Loucy (cell line): ENCODE data around the gene GPI.

Experiments used
- CTCF ChIP-seq: fragments of 200-600 bp; sonication (generic); conservative IDR thresholded peaks from 2 replicates; pipeline ENCODE4 v1.5.1; 2014; ENCODE audit warnings: mild to moderate bottlenecking, antibody characterized with exemption, low read length
- EZH2phosphoT487 ChIP-seq: fragments of 200-600 bp; IDR thresholded peaks from 2 replicates; pipeline ENCODE4 v1.6.1; 2018; ENCODE audit warnings: antibody characterized with exemption, mild to moderate bottlenecking, moderate library complexity, borderline replicate concordance

- TF ChIP-seq CTCF: no peak
- TF ChIP-seq EZH2phosphoT487: no peak
These were observed 1.9 kb upstream of the GPI start for GRCh38 chr19:34363094-34363493.
